ENCODE data around the gene TTLL13. TPM values are rescaled to one million over a fixed set of nuclear protein-coding genes. Genes with fewer than 3 reads are reported as not detected.

Gene TTLL13
- 0.71 TPM for total RNA-seq

GRCh38 chr15:90249203-90249863, at the start of gene TTLL13:
TTLL13 (plus strand) TSS chr15:90249556; CDS start chr15:90250631, 1,075 bp downstream.
- intact Hi-C loops (cut with DNase I): no loop called here
- ATAC-seq: peak; percentile 98
- DNase-seq (ENCODE audit: low spot score): peak; percentile 99

- ATAC-seq (no peak), DNase-seq (ENCODE audit: low spot score) (no peak)
- intact Hi-C loops (cut with DNase I): no loop called here
These were observed 48.7 kb upstream of the TTLL13 start for GRCh38 chr15:90200534-90201129.

- intact Hi-C loops (cut with DNase I): no loop called here
- DNase-seq (ENCODE audit: low spot score): peak; percentile 84
- peak; percentile 76 for ATAC-seq
These were observed 48.0 kb upstream of the TTLL13 start, which contains the start of gene SEMA4B for GRCh38 chr15:90201130-90201943. SEMA4B (plus strand) TSS chr15:90201330; CDS start chr15:90201579, 249 bp downstream.

- intact Hi-C loops (cut with DNase I): no loop called here
- peak; percentile 17 for ATAC-seq
- DNase-seq (ENCODE audit: low spot score): no peak
These were observed 47.4 kb upstream of the TTLL13 start for GRCh38 chr15:90201944-90202375.

GRCh38 chr15:90202929-90203328, 46.4 kb upstream of the TTLL13 start:
- intact Hi-C loops (cut with DNase I): no loop called here
- DNase-seq (ENCODE audit: low spot score): no peak
- ATAC-seq: no peak

GRCh38 chr15:90203473-90203872, 45.9 kb upstream of the TTLL13 start:
- no peak for DNase-seq (ENCODE audit: low spot score)
- no peak for ATAC-seq
- intact Hi-C loops (cut with DNase I): no loop called here

GRCh38 chr15:90203922-90204321, 45.4 kb upstream of the TTLL13 start:
- ATAC-seq (peak; percentile 21), DNase-seq (ENCODE audit: low spot score) (no peak)
- intact Hi-C loops (cut with DNase I): no loop called here

- ATAC-seq (no peak), DNase-seq (ENCODE audit: low spot score) (no peak)
- intact Hi-C loops (cut with DNase I): no loop called here
These were observed 44.1 kb upstream of the TTLL13 start for GRCh38 chr15:90205050-90205848.

GRCh38 chr15:90205886-90206285, 43.5 kb upstream of the TTLL13 start:
- ATAC-seq: no peak
- DNase-seq (ENCODE audit: low spot score): no peak
- intact Hi-C loops (cut with DNase I): no loop called here

GRCh38 chr15:90207252-90207651, 42.1 kb upstream of the TTLL13 start:
- intact Hi-C loops (cut with DNase I): no loop called here
- DNase-seq (ENCODE audit: low spot score): no peak
- ATAC-seq: no peak

- ATAC-seq: no peak
- DNase-seq (ENCODE audit: low spot score): no peak
- intact Hi-C loops (cut with DNase I): no loop called here
These were observed 41.0 kb upstream of the TTLL13 start for GRCh38 chr15:90208356-90208755.

GRCh38 chr15:90209591-90209990, 39.8 kb upstream of the TTLL13 start:
- no peak for DNase-seq (ENCODE audit: low spot score)
- intact Hi-C loops (cut with DNase I): no loop called here

GRCh38 chr15:90210593-90210992, 38.8 kb upstream of the TTLL13 start:
- DNase-seq (ENCODE audit: low spot score) (no peak), ATAC-seq (no peak)
- intact Hi-C loops (cut with DNase I): no loop called here

More at GRCh38 chr15:90209591-90209990, 39.8 kb upstream of the TTLL13 start:
- ATAC-seq: no peak

- intact Hi-C loops (cut with DNase I): no loop called here
- DNase-seq (ENCODE audit: low spot score) (no peak), ATAC-seq (peak; percentile 25)
These were observed 38.3 kb upstream of the TTLL13 start for GRCh38 chr15:90211009-90211408.

GRCh38 chr15:90211440-90212143, 37.8 kb upstream of the TTLL13 start:
- DNase-seq (ENCODE audit: low spot score) (no peak), ATAC-seq (peak; percentile 38)
- intact Hi-C loops (cut with DNase I): no loop called here

- ATAC-seq: peak; percentile 6
- DNase-seq (ENCODE audit: low spot score): no peak
- intact Hi-C loops (cut with DNase I): no loop called here
These were observed 36.9 kb upstream of the TTLL13 start for GRCh38 chr15:90212221-90213098.

- ATAC-seq: no peak
- intact Hi-C loops (cut with DNase I): no loop called here
These were observed 36.1 kb upstream of the TTLL13 start for GRCh38 chr15:90213122-90213817.

More at GRCh38 chr15:90213122-90213817, 36.1 kb upstream of the TTLL13 start:
- DNase-seq (ENCODE audit: low spot score): no peak
